ENCODE measurements around the gene INPP4B.
A peak's percentile ranks its signal among the peaks of the same experiment; 100 is the strongest.

Gene INPP4B

GRCh38 chr4:142846108-142846728, at the start of gene INPP4B:
INPP4B (minus strand) TSS chr4:142846301.
- no peak within 1 kb of the TSS for H3K27ac ChIP-seq (ENCODE audit: low read depth, low read length)
- no peaks in the 10 kb centered on the region; the same call in 1 of the 2 replicates for H3K4me1 ChIP-seq (ENCODE audit: control insufficient read depth, insufficient read depth, low read length)
- H3K9ac ChIP-seq (ENCODE audit: low read depth, low read length), result no peak within 1 kb of the TSS
- peaks cover 62% of the 10 kb centered on the region for H3K27me3 ChIP-seq (ENCODE audit: control insufficient read depth, insufficient read depth, low read length)
- H3K36me3 ChIP-seq (ENCODE audit: control insufficient read depth, insufficient read depth, low read length), result no peaks in the 10 kb centered on the region
- H3K9me3 ChIP-seq (ENCODE audit: control insufficient read depth, insufficient read depth, low read length), result no peaks in the 10 kb centered on the region
- H3K4me3 ChIP-seq (ENCODE audit: low read depth, low read length), result peak within 1 kb of the TSS; percentile 72

GRCh38 chr4:142893012-142893411, 46.9 kb upstream of the INPP4B start:
- Histone ChIP-seq H3K9ac (ENCODE audit: low read depth, low read length) (no peak overlapping the region), H3K36me3 (ENCODE audit: control insufficient read depth, insufficient read depth, low read length) (no peaks in the 10 kb centered on the region)

GRCh38 chr4:142886566-142886965, 40.5 kb upstream of the INPP4B start:
- H3K9ac ChIP-seq (ENCODE audit: low read depth, low read length), result no peak overlapping the region
- H3K36me3 ChIP-seq (ENCODE audit: control insufficient read depth, insufficient read depth, low read length), result no peaks in the 10 kb centered on the region
- H3K4me3 ChIP-seq (ENCODE audit: low read depth, low read length), result no peak overlapping the region
- H3K27ac ChIP-seq (ENCODE audit: low read depth, low read length), result no peak overlapping the region
- no peaks in the 10 kb centered on the region for H3K9me3 ChIP-seq (ENCODE audit: control insufficient read depth, insufficient read depth, low read length)
- H3K27me3 ChIP-seq (ENCODE audit: control insufficient read depth, insufficient read depth, low read length), result no peaks in the 10 kb centered on the region
- H3K4me1 ChIP-seq (ENCODE audit: control insufficient read depth, insufficient read depth, low read length), result no peaks in the 10 kb centered on the region

More at GRCh38 chr4:142893012-142893411, 46.9 kb upstream of the INPP4B start:
- Histone ChIP-seq H3K9me3 (ENCODE audit: control insufficient read depth, insufficient read depth, low read length) (peaks cover 40% of the 10 kb centered on the region), H3K27ac (ENCODE audit: low read depth, low read length) (no peak overlapping the region), H3K27me3 (ENCODE audit: control insufficient read depth, insufficient read depth, low read length) (no peaks in the 10 kb centered on the region), H3K4me1 (ENCODE audit: control insufficient read depth, insufficient read depth, low read length) (no peaks in the 10 kb centered on the region), H3K4me3 (ENCODE audit: low read depth, low read length) (no peak overlapping the region)

- H3K27me3 ChIP-seq (ENCODE audit: control insufficient read depth, insufficient read depth, low read length), result no peaks in the 10 kb centered on the region
- H3K36me3 ChIP-seq (ENCODE audit: control insufficient read depth, insufficient read depth, low read length), result no peaks in the 10 kb centered on the region
- no peak overlapping the region for H3K27ac ChIP-seq (ENCODE audit: low read depth, low read length)
- H3K9ac ChIP-seq (ENCODE audit: low read depth, low read length), result no peak overlapping the region
- no peaks in the 10 kb centered on the region for H3K4me1 ChIP-seq (ENCODE audit: control insufficient read depth, insufficient read depth, low read length)
- no peak overlapping the region for H3K4me3 ChIP-seq (ENCODE audit: low read depth, low read length)
- H3K9me3 ChIP-seq (ENCODE audit: control insufficient read depth, insufficient read depth, low read length), result no peaks in the 10 kb centered on the region
Measured at GRCh38 chr4:142883040-142883832, 37.1 kb upstream of the INPP4B start.

GRCh38 chr4:142882159-142882558, 36.1 kb upstream of the INPP4B start:
- H3K4me1 ChIP-seq (ENCODE audit: control insufficient read depth, insufficient read depth, low read length), result no peaks in the 10 kb centered on the region
- no peak overlapping the region for H3K9ac ChIP-seq (ENCODE audit: low read depth, low read length)
- no peak overlapping the region for H3K4me3 ChIP-seq (ENCODE audit: low read depth, low read length)
- H3K36me3 ChIP-seq (ENCODE audit: control insufficient read depth, insufficient read depth, low read length), result no peaks in the 10 kb centered on the region
- H3K27me3 ChIP-seq (ENCODE audit: control insufficient read depth, insufficient read depth, low read length), result no peaks in the 10 kb centered on the region
- no peaks in the 10 kb centered on the region for H3K9me3 ChIP-seq (ENCODE audit: control insufficient read depth, insufficient read depth, low read length)
- no peak overlapping the region for H3K27ac ChIP-seq (ENCODE audit: low read depth, low read length)

- H3K9ac ChIP-seq (ENCODE audit: low read depth, low read length), result no peak overlapping the region
- H3K27me3 ChIP-seq (ENCODE audit: control insufficient read depth, insufficient read depth, low read length), result no peaks in the 10 kb centered on the region
- H3K4me1 ChIP-seq (ENCODE audit: control insufficient read depth, insufficient read depth, low read length), result no peaks in the 10 kb centered on the region
- H3K27ac ChIP-seq (ENCODE audit: low read depth, low read length), result no peak overlapping the region
- H3K36me3 ChIP-seq (ENCODE audit: control insufficient read depth, insufficient read depth, low read length), result no peaks in the 10 kb centered on the region
- H3K4me3 ChIP-seq (ENCODE audit: low read depth, low read length), result no peak overlapping the region
- no peaks in the 10 kb centered on the region for H3K9me3 ChIP-seq (ENCODE audit: control insufficient read depth, insufficient read depth, low read length)
Measured at GRCh38 chr4:142881331-142881730, 35.2 kb upstream of the INPP4B start.

- Histone ChIP-seq H3K36me3 (ENCODE audit: control insufficient read depth, insufficient read depth, low read length) (no peaks in the 10 kb centered on the region), H3K9ac (ENCODE audit: low read depth, low read length) (no peak overlapping the region), H3K4me3 (ENCODE audit: low read depth, low read length) (no peak overlapping the region), H3K9me3 (ENCODE audit: control insufficient read depth, insufficient read depth, low read length) (no peaks in the 10 kb centered on the region), H3K27me3 (ENCODE audit: control insufficient read depth, insufficient read depth, low read length) (no peaks in the 10 kb centered on the region), H3K27ac (ENCODE audit: low read depth, low read length) (no peak overlapping the region), H3K4me1 (ENCODE audit: control insufficient read depth, insufficient read depth, low read length) (no peaks in the 10 kb centered on the region)
Measured at GRCh38 chr4:142875117-142875516, 29.0 kb upstream of the INPP4B start.

- Histone ChIP-seq H3K36me3 (ENCODE audit: control insufficient read depth, insufficient read depth, low read length) (no peaks in the 10 kb centered on the region), H3K4me1 (ENCODE audit: control insufficient read depth, insufficient read depth, low read length) (no peaks in the 10 kb centered on the region), H3K9me3 (ENCODE audit: control insufficient read depth, insufficient read depth, low read length) (no peaks in the 10 kb centered on the region), H3K9ac (ENCODE audit: low read depth, low read length) (no peak overlapping the region), H3K27ac (ENCODE audit: low read depth, low read length) (no peak overlapping the region), H3K4me3 (ENCODE audit: low read depth, low read length) (no peak overlapping the region), H3K27me3 (ENCODE audit: control insufficient read depth, insufficient read depth, low read length) (no peaks in the 10 kb centered on the region)
Measured at GRCh38 chr4:142874684-142875083, 28.6 kb upstream of the INPP4B start.

GRCh38 chr4:142866685-142867084, 20.6 kb upstream of the INPP4B start:
- Histone ChIP-seq H3K36me3 (ENCODE audit: control insufficient read depth, insufficient read depth, low read length) (no peaks in the 10 kb centered on the region), H3K4me3 (ENCODE audit: low read depth, low read length) (no peak overlapping the region), H3K27ac (ENCODE audit: low read depth, low read length) (no peak overlapping the region), H3K4me1 (ENCODE audit: control insufficient read depth, insufficient read depth, low read length) (no peaks in the 10 kb centered on the region), H3K27me3 (ENCODE audit: control insufficient read depth, insufficient read depth, low read length) (no peaks in the 10 kb centered on the region), H3K9ac (ENCODE audit: low read depth, low read length) (no peak overlapping the region), H3K9me3 (ENCODE audit: control insufficient read depth, insufficient read depth, low read length) (no peaks in the 10 kb centered on the region)

- no peak overlapping the region for H3K9ac ChIP-seq (ENCODE audit: low read depth, low read length)
- no peaks in the 10 kb centered on the region for H3K27me3 ChIP-seq (ENCODE audit: control insufficient read depth, insufficient read depth, low read length)
Measured at GRCh38 chr4:142861351-142861750, 15.2 kb upstream of the INPP4B start.

GRCh38 chr4:142858965-142859364, 12.9 kb upstream of the INPP4B start:
- Histone ChIP-seq H3K36me3 (ENCODE audit: control insufficient read depth, insufficient read depth, low read length) (no peaks in the 10 kb centered on the region), H3K9ac (ENCODE audit: low read depth, low read length) (no peak overlapping the region), H3K4me1 (ENCODE audit: control insufficient read depth, insufficient read depth, low read length) (no peaks in the 10 kb centered on the region), H3K4me3 (ENCODE audit: low read depth, low read length) (no peak overlapping the region), H3K27me3 (ENCODE audit: control insufficient read depth, insufficient read depth, low read length) (no peaks in the 10 kb centered on the region), H3K27ac (ENCODE audit: low read depth, low read length) (no peak overlapping the region), H3K9me3 (ENCODE audit: control insufficient read depth, insufficient read depth, low read length) (no peaks in the 10 kb centered on the region)

More at GRCh38 chr4:142861351-142861750, 15.2 kb upstream of the INPP4B start:
- Histone ChIP-seq H3K27ac (ENCODE audit: low read depth, low read length) (no peak overlapping the region), H3K4me3 (ENCODE audit: low read depth, low read length) (no peak overlapping the region), H3K4me1 (ENCODE audit: control insufficient read depth, insufficient read depth, low read length) (no peaks in the 10 kb centered on the region), H3K9me3 (ENCODE audit: control insufficient read depth, insufficient read depth, low read length) (no peaks in the 10 kb centered on the region), H3K36me3 (ENCODE audit: control insufficient read depth, insufficient read depth, low read length) (no peaks in the 10 kb centered on the region)
